HG02981 (cell line): ENCODE measurements around the gene DENND2D.

ENCODE experiments used
- ATAC-seq: cut with Tn5 transposase; IDR thresholded peaks from one replicate; pipeline ENCODE4 v1.9.1; 2021; ENCODE audit warnings: mild to moderate bottlenecking, moderate library complexity; ENCODE audit not compliant: unreplicated experiment

DENND2D gene

DNA sequence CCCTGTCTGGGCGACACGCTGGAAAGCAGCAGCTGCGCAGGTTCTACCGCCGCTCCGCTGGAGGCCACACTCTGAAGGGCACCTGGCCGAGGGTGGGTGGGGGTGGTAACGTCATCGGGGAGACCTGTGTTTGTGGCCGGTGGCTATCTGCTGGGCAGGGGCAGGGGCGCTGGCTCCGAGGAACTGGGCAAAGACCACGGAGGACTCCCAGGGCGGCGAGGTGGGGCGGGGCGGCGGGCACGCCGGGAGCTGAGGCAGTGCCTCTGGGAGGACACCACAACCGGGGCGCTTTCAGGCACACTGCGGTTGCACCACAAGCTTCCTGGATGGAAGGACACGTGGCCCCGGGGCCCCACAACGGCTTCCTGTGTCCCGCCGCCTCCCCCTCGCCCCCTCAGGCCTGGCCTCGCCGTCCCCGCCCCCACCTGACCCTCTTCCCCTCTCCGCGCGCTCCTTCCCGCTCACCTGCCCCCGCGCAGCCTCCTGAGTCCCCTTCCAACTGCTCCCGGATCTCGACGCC, 3.3 kb upstream of the DENND2D start:
- ATAC-seq, result peak; percentile 45

DNA sequence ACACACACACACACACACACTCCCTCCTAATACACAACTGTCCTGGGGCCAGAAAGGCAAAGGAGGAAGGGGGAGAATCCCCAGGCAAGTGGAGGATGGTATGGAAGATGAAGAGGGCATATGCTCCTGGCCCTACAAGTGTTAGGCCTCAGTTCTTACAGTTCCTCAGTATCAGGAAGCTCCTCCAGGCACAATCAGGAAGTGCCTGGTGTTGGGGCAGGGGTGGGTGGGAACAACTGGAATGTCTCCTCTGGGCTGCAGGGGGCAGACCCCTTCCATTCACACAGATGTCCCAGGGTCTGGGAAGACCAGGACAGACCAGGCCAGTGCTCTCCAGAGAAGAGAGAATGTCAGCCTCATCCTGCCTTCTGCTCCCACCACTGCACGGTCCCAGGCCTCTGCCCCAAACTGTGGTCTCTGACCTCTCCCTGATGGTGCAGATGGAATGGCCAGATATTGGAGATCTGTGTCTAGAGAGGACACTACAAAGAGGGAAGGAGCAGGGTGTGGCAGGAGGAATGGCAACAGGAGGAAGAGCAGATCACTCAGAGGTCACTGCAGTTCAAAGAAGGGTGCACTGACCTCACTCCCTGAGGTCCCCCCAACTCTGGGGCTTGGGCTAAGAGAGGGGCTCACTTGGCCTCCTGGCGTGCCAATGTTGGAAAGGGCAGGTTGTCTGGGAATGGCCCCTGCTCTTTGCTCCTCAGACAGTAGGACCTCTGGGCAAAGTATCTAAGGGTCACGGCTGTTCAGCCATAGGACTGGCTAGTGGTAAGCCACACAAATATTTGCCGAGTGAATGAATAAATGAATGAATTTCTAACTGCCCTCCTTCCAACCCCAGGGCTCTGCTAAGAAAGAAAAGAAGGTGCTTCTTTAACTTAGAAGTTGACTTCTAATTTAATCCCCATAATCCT, 2.5 kb upstream of the DENND2D start:
- ATAC-seq, result peak; percentile 11

DNA sequence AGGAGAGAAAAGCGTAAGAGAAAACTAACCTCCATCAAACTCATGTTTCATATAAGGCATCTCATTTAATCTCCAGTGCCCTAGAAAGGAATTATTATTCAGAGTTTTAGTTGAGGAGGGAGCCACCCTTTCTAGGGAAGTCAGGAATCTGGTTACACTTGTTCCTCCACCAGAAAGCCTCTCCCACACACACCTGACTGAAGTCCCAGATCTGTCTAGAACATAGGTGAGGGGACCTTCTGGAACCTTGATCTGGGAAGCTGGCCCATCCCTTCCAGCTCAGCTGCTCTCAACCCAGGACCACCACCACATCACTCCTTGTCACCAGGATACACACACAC, 1.9 kb upstream of the DENND2D start:
- no peak for ATAC-seq

DNA sequence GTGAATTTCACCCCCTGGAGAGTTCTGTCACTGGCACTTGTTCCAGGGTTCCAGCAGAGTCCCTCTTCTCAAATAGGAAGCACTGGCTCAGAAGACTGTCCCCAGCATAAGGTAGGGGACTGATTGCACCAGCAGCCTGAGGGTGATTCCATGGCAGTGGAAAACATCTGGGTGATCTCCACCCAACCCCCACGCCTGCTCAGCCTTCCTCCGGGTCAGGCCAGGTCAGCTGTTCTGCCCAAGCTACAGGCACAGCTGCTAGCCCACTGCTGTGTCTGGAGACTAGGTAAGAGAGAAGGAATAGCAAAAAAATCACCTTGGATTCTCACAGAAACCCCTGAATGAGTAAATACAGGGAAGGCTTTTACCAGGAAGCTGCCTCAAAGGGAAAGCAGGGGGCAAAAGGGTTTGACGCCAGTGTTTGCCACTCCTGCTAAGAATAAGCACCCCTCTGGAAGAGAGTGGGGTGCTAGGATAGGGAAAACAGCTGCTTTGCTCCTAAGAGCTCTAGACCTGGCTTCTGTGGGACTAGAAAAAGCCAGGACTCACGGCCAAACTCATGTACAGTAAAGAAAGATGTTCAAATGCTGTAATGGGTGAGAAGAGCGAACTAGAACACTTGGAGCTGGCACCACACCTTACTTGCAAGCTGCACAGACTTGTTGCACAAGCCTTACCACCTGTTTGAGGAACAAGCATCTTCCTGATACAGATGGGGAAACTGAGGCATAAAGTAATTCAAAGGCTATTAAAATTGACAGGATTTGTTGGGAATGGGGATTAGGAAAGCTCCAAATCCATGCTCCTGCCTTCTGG, 1.0 kb upstream of the DENND2D start:
- ATAC-seq, result no peak

DNA sequence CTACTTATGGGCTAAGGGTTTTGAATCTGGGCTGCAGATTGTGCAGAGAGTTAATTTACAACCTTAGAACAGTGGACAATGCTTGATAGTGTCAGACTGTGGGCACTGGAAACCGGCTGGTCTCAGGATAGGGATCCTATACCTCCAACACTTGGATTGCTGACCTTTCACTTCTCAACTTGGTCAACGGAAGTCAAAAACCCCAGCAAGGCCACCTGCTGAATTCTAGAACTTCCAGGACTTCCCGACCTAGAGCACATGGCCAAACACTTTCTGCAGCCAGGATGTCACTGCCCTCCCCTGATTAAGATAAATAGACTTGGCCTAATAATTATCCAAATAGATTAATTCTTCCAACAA, 336 bp upstream of the DENND2D start:
- no peak for ATAC-seq

DNA sequence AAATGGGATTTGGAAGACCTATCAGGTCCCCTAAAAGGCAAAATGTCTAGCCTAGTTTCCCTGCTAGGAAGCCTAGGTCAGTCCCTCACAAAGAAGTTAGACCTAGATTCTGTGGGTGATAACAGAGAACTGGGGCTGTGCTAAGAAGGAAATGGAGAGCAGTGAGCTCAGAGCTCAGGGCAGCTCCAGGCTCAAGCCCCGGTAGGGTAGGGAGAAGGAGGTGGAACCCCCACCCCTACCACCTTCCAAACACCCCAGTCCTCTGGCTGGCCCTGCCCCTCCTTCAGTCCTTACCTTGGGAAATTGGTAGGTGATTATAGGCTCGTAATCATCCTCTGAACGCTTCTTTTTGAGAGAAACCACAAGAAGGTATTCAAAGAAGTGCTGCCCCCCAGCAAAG, 1.1 kb downstream of the DENND2D start:
- ATAC-seq, result no peak

DNA sequence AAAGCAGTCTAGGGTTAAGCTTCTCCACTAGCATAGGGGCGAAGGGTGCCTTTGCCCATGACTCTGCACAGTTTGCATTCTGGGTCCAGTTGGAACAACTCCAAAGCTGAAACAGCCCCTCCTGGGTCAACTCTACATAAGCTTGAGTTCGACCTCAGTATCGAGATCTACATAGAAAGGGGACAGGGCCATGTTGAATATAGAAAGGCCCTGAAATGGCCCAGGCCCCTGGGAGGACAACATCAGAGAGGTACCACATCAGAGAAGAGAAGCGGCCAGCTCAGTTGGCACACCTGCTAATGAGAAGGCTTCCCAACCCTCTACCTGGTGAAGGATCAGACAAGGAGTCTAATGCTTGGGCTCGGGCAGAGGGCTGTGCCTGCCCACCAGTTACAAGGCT, 1.6 kb downstream of the DENND2D start:
- no peak for ATAC-seq

DNA sequence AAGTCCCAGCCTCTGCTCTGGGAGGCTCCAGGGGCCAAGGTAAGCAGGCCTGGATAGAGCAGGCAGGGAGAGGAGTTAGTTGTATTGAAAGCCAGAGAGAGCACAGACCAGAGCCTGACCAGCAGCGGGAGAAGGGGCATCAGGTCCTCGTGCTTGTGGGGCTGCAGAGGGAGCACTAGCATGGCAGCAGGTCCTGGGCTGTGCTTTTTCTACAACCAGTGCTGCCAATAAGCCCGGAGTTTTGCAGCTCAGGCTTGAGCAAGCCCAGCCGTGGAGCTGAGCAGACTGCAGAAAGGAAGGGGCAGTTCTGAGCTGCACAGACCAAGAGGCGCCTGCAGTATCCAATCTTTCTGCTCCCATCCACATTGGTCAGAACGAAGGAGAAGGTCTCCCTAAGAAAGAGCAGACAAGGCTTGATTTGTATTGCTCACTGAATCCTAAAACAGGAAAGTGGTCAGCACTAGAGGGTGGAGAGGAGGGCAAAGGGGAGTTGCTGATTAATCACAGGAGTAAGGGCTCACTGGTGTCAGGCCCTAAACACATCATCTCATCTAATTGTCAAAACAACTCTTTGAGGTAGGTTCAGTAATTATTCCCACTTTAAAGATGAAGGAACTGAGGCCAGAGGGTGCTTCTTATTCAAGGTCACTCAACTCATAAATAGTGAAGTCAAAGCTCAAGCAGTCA, 2.7 kb downstream of the DENND2D start:
- ATAC-seq, result no peak

DNA sequence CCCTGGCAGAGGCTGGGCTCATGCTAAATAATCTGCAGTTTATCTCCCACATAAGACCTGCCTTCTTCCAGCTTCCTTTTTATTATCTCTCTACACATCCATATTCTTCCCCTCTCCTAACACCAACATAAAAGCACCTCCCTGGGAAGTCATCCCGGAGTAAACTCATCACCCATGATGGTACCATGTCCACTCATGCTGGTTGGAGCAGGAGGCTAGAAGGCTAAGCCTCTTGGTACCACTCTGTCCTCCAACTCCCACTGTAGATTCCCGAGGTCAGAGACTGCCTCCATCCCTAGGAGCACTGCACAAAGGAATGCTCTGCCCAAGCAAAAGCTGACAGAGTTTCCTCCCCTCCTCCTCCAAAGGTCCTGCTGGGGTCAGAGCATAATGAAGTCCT, 4.2 kb downstream of the DENND2D start:
- ATAC-seq, result no peak

DNA sequence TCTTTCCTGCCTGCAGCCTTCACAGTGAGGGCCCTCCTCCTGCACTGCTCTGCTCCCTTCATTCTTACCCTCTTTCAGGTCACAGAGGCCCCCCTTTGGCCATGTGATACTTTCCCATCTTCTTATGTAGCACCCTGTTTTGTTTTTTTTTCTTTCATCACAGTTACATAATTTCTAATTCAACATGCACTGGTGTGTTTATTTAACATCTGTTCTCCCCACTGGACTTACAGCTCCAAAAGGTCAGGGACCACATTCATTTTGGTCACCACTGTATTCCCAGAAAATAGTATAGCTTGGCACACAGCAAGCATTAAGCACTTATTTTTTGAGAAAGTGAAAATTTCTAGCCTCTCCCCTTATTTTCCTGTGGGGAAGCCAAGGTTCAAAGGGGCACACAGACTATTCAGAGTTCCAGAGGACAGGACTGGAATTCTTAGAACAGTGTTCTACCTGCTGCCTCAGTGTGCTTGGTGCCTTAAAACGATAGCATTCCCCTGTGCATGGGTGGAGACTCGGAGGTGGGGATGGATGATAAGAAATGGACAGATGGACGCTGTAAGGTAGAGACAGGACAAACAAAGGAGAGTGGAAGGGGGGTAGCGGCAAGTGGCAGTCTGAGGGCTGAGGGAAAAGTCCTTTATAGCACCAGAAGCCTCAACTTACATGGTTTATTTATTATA, 5.3 kb downstream of the DENND2D start:
- no peak for ATAC-seq

DNA sequence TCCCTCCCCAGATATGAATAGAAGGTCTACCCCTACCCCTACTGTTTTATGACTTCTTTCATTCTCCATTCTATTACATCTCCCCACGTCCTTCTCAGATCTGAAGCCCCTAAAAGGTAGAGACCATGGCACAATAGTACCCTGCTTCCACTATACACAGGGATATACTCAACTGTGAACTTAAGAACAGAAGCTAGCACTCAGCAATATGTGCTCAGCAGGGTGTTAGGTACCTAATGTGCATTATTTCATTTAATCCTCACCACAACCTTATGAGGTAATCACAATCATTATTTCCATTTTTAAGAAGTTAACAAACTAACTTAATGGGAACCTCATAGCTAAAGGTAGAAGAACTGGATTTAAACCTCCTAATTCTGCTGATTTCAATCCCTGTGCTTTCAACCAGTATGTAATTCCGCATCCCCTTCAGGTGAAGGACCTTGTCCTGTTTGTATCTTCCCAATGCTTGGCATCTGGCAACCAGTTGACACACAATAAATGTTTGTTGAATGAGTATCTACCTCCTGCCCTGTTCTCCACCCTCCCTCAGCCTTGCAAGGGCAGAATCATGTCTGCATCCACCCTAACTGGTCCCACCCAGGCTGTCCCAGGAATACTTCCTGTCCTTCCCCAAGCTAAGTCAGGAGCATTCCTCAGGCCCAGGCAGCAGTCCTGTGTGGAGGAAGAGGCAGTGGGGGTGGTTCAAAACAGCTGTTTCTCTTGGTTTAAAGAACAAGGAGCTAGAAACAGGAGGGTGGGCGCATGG, 6.5 kb downstream of the DENND2D start:
- no peak for ATAC-seq

DNA sequence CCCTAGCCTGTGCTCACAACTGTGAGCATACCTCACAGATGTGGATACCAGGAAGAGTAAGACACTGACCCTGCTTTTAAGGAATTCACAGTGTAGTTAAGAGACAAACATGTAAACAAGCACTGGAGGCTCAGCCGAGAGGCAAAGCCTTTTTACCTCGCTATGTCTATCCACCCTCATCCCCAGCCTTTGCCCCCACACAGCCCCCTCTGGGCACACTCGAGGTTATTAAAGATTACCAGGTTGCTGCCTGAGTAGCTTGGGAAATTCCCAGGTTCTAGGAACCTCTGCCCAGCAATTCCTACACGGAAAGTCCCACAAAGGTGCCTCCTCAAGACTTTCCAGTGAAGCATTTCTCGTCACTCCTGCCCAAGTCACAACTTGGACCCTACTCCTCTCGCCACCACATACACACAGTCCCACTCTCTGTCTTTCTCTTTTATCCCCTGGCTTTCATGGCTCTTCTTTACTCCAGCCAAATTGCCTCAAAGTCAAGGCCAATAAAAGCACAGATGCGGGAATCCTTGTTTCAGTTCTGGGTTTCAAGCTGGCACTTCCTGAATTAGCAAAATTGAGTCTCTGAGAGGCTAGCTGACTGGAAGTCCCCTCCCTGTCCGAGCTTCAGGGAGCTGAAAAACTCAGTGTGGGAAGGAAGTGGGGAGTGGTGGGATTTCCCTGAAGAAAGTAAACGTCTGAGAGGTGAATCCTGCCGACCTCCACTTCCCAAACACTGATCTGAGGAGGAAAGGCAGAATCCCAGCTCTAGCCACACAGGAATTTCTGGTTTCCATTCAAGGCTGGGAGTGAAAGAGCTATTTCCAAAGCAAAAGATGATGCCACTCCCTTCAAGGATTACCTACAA, 7.6 kb downstream of the DENND2D start:
- ATAC-seq, result no peak

DNA sequence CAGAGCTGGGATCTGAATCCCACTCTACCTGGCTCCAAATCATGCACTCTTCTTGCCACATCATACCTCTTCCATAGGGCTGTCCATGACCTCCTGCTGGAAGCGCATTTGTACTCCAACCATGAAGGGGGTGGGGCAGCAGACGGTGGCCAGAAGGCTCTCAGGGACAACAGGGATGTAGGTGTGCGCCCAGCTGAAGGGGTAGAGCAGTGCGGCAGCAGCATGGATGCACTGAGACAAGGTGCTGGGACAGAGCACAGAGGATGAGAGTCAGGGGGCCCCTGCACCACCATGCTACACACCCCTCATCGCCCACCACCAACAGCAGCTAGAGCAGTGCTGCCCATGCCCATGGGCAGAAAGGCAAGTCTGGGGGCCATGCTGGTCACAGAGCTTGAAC, 8.4 kb downstream of the DENND2D start:
- no peak for ATAC-seq

DNA sequence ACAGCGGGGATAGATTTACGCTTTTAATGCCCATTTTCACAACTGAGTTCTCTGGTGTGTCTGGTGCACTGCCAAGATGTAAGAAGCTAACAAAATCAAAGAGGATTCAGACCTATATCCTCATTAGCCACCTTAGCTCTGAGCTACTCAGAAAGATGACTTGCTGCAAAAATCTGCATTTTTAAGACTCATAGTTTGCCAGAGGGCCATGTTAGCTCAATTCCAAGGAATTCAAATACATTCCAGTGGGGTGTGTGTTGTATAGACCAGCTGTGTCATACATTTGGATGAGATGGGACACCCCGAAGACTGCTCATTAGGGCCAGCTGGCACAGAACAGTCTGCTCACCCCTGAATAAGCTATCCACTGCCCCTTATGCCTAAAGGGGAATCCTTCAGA, 8.9 kb downstream of the DENND2D start:
- ATAC-seq, result no peak

DNA sequence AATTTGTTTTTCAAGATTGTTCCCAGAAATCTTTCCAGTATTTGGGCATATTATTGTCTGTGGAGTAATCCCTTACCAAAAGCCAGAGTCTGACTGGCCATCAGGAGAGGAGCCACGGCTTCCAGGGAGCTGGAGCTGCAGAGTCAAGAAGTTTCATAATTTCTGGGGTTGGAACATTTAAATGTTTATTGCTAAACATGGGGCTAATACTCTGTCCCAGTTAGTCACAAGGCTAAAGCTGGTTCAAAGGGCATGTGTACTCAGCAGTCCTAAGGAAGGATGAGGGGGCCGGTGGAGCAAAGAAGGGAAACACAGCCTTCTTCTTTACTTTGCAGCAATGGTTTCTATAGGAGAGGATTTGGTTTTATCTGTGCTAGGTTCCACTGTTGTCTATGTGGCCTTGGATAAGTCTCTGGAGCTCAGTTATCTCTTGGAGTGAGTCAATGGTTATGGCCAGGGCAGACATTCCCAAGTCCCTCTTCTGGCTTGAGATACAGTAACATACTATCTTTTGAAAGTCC, 9.5 kb downstream of the DENND2D start:
- ATAC-seq, result no peak

DNA sequence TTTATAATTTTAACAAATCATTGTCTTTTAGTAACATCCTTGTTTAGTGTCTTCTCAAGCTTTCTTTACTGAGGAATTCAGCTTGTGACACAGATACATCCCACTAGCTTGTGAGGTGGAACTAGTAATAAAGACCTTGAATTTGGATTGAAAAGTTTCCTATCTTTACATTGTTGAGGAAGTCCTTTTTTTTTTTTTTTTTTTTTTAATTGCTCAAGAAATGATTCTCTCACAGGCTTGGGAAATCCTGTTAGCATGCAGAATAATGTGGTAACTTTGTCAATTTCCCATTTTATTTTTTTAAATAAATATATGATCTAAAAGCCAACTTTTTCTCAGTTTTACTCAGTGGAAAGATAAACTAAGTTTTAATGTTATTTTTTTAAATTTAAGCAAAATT, 15.8 kb downstream of the DENND2D start:
- ATAC-seq, result no peak

DNA sequence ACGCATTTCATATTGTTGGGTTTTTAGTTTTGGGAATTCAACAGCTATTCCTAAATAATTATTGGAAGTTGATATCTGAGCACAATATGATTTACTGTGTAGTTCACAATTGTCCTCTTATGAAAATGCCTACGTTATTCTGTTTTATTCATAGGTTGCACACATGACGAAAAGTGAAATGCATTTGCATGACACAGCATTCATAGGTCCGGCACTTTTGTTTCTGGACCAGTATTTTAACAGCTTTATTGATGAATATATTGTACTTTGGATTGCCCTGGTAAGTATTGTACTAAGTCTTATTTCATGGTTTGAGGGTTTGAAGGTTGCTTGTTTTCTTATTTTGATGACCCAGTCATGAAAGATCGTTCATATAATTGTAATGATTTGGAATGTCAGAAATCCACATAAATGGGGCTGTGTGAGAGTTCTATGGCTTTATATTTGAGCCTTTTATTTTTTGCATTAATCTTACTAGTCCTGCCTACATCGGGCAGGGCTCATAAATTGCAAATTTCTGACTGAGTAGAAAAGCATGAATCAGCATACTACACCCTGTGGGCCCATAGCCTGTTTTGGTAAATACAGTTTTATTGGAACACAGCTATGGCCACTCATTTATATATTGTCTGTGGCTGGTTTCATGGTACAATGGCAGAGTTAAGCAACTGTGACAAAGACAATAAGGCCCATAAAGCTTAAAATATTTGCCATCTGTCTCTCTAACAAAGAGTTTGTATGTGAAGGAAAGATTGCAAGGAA, 17.0 kb downstream of the DENND2D start:
- no peak for ATAC-seq

DNA sequence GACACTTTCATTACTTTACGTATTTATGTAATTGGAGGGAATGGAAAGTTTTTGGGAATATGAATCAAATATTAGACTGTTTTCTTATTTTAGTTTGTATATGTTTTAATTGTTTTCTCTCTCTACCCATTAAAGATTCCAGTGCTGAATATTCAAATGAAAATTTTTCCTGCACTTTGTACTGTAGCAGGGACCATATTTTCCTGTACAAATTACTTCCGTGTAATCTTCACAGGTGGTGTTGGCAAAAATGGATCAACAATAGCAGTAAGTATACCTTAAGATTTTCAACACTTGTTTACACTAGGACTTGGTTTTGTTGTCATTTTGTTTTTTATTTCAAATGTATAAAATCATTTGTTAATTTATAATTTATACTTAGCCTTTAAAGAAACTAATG, 18.4 kb downstream of the DENND2D start:
- no peak for ATAC-seq
